PFSK-1 (cell line): ENCODE measurements around the gene KLHL5.

Experiments
- POLR2AphosphoS5 ChIP-seq: IDR thresholded peaks from 2 replicates; pipeline ENCODE4 v1.6.1; 2012; ENCODE audit warnings: low read depth, mild to moderate bottlenecking, control low read depth, low read length, moderate library complexity
- TAF1 ChIP-seq: IDR thresholded peaks from 2 replicates; pipeline ENCODE4 v1.6.1; 2012; ENCODE audit warnings: low read length, control low read depth, borderline replicate concordance; ENCODE audit not compliant: insufficient read depth

DNA sequence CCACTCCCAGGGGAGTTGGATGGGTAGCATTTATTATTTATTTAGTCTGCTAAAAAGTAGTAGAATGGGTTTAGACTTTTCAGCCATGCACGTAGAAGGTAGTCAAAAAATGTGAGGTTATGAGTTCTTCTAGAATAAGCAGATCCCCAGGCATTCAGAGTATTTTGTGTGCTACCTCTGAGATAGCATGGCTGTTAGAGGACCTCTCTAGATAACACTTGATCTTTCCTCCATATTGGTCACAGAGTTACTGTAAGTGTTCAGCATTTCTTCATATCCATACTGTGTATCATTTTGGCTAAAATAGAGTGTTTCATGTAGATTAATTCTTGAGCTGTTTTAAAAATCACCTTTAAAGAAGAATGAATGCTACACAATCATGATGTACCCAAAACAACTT, 58.4 kb downstream of the KLHL5 start:
- TF ChIP-seq TAF1 (no peak), POLR2AphosphoS5 (no peak)
